ENCODE measurements around the gene NEK2. TPM values are rescaled to one million over a fixed set of nuclear protein-coding genes. Genes with fewer than 3 reads are reported as not detected.
"Not testable (repeated sequence)": the region's sequence is repeated elsewhere in the genome, so short reads cannot be mapped to it uniquely, and the experiment has no call there.

NEK2 gene
- total and polyA plus RNA-seq, 4 donors = 1.0 to 1.5 TPM; not detected in 2

- Histone ChIP-seq H3K27ac (ENCODE audit: low read depth in 1 of 2, low read length in 2 of 2) (no peak overlapping the region), H3K27me3 (ENCODE audit: control insufficient read depth in 1 of 2, insufficient read depth in 2 of 2, low read length in 1 of 2) (no peaks in the 10 kb centered on the region), H3K4me1 (ENCODE audit: control insufficient read depth in 1 of 2, insufficient read depth in 2 of 2, low read length in 2 of 2) (no peaks in the 10 kb centered on the region), H3K36me3 (ENCODE audit: control insufficient read depth in 1 of 2, insufficient read depth in 2 of 2, low read length in 1 of 2) (no peaks in the 10 kb centered on the region), H3K4me3 (ENCODE audit: low read length in 2 of 2) (no peak overlapping the region), H3K9me3 (ENCODE audit: control insufficient read depth, low read length) (no peaks in the 10 kb centered on the region)
- WGBS, 2 donors = 18% methylated on average over 28 to 29 of the region's 29 CpGs
- ATAC-seq (ENCODE audit: low FRiP score) (peak; percentile 88), DNase-seq (peak; percentile 81 to 90)
- intact Hi-C loops (cut with DNase I) = loop anchor here in 1 of 2 donors (10.0 kb wide), 1 partner anchor 136 kb away; the partner anchor contains the start of gene LPGAT1
Measured at GRCh38 chr1:211698161-211699026, 23.0 kb upstream of the NEK2 start.

DNA sequence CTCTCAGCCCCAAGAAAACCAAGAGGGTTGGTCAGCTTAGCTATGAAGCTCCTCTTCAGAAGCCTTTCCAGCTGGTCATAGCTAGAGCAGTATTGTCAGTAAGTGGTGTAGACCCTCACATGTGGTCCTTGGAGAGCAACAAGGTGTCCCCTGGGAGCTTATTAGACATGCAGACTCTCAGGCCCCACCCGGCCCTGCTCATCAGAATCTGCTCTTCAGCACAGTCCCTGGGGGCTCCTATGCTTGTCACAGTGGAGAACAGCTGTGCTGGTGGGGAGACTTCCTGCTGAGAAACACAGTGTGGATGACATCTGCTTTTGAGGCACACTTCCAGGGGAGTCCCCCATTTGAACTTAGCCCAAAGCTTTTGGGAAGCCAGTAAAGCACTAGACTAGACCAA is 21.9 kb upstream of the NEK2 start:
- intact Hi-C loops (cut with DNase I) = loop anchor here in 1 of 2 donors (10.0 kb wide), 1 partner anchor 137 kb away; the partner anchor contains the start of gene LPGAT1
- no peaks in the 10 kb centered on the region for H3K27me3 ChIP-seq (ENCODE audit: control insufficient read depth in 1 of 2, insufficient read depth in 2 of 2, low read length in 1 of 2)
- DNase-seq = no peak
- no peaks in the 10 kb centered on the region for H3K9me3 ChIP-seq (ENCODE audit: control insufficient read depth, low read length)
- no peak for ATAC-seq (ENCODE audit: low FRiP score)
- no peak overlapping the region for H3K27ac ChIP-seq (ENCODE audit: low read depth in 1 of 2, low read length in 2 of 2)
- no peaks in the 10 kb centered on the region for H3K4me1 ChIP-seq (ENCODE audit: control insufficient read depth in 1 of 2, insufficient read depth in 2 of 2, low read length in 2 of 2)
- 81 to 88% methylated on average over 1 of the region's 1 CpG for WGBS, 2 donors
- H3K4me3 ChIP-seq (ENCODE audit: low read length in 2 of 2) = no peak overlapping the region
- H3K36me3 ChIP-seq (ENCODE audit: control insufficient read depth in 1 of 2, insufficient read depth in 2 of 2, low read length in 1 of 2) = no peaks in the 10 kb centered on the region

- Histone ChIP-seq H3K4me1 (ENCODE audit: control insufficient read depth in 1 of 2, insufficient read depth in 2 of 2, low read length in 2 of 2) (no peaks in the 10 kb centered on the region), H3K27ac (ENCODE audit: low read depth in 1 of 2, low read length in 2 of 2) (no peak overlapping the region), H3K4me3 (ENCODE audit: low read length in 2 of 2) (no peak overlapping the region), H3K27me3 (ENCODE audit: control insufficient read depth in 1 of 2, insufficient read depth in 2 of 2, low read length in 1 of 2) (no peaks in the 10 kb centered on the region), H3K36me3 (ENCODE audit: control insufficient read depth in 1 of 2, insufficient read depth in 2 of 2, low read length in 1 of 2) (no peaks in the 10 kb centered on the region), H3K9me3 (ENCODE audit: control insufficient read depth, low read length) (no peaks in the 10 kb centered on the region)
- DNase-seq (no peak), ATAC-seq (ENCODE audit: low FRiP score) (no peak)
- WGBS, 2 donors = 67 to 76% methylated on average over 10 of the region's 10 CpGs
- intact Hi-C loops (cut with DNase I) = loop anchor here in 1 of 2 donors (10.0 kb wide), 1 partner anchor 140 kb away; the partner anchor contains the start of gene LPGAT1
Measured at GRCh38 chr1:211695135-211695816, 19.9 kb upstream of the NEK2 start.

GRCh38 chr1:211693911-211694310 is 18.5 kb upstream of the NEK2 start:
- WGBS, 2 donors = 84 to 91% methylated on average over 5 of the region's 5 CpGs
- not testable (repeated sequence) for ATAC-seq (ENCODE audit: low FRiP score)
- intact Hi-C loops (cut with DNase I) = loop anchor here in 1 of 2 donors (10.0 kb wide), 1 partner anchor 141 kb away; the partner anchor contains the start of gene LPGAT1

DNA sequence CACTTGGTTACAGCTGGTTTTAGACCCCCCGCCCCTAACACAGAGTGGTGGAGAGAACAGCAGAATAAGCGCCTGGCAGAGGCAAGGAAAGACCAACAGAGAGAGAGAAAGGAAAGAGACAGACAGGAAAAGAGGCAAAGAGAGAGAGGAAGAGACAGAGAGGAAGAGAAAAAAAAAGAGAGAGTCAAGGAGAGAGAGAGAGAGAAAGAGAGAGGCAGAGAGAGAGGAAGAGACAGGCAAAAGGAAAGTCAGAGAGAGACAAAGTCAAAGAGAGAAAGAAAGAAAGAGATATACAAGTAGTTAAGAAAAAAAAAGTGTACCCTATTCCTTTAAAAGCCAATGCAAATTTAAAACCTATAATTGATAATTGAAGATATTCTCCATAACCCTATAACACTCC is 13.0 kb upstream of the NEK2 start:
- Histone ChIP-seq H3K27ac (ENCODE audit: low read depth in 1 of 2, low read length in 2 of 2) (no peak overlapping the region), H3K27me3 (ENCODE audit: control insufficient read depth in 1 of 2, insufficient read depth in 2 of 2, low read length in 1 of 2) (no peaks in the 10 kb centered on the region), H3K4me1 (ENCODE audit: control insufficient read depth in 1 of 2, insufficient read depth in 2 of 2, low read length in 2 of 2) (no peaks in the 10 kb centered on the region), H3K36me3 (ENCODE audit: control insufficient read depth in 1 of 2, insufficient read depth in 2 of 2, low read length in 1 of 2) (no peaks in the 10 kb centered on the region), H3K4me3 (ENCODE audit: low read length in 2 of 2) (no peak overlapping the region), H3K9me3 (ENCODE audit: control insufficient read depth, low read length) (no peaks in the 10 kb centered on the region)
- 80 to 89% methylated on average over 2 of the region's 2 CpGs for WGBS, 2 donors
- no peak for ATAC-seq (ENCODE audit: low FRiP score)
- intact Hi-C loops (cut with DNase I) = loop anchor here (10.0 kb wide), 2 partner anchors 146 to 346 kb away; partner anchors contain the start of genes DTL (in 1 of the 2), INTS7 (in 1 of the 2) and LPGAT1 (in 1 of the 2)
- no peak for DNase-seq

More at GRCh38 chr1:211693911-211694310, 18.5 kb upstream of the NEK2 start:
- not testable (repeated sequence) for H3K27ac ChIP-seq (ENCODE audit: low read depth in 1 of 2, low read length in 2 of 2); H3K4me3 ChIP-seq (ENCODE audit: low read length in 2 of 2); H3K4me1 ChIP-seq (ENCODE audit: control insufficient read depth in 1 of 2, insufficient read depth in 2 of 2, low read length in 2 of 2); H3K9me3 ChIP-seq (ENCODE audit: control insufficient read depth, low read length); H3K27me3 ChIP-seq (ENCODE audit: control insufficient read depth in 1 of 2, insufficient read depth in 2 of 2, low read length in 1 of 2); H3K36me3 ChIP-seq (ENCODE audit: control insufficient read depth in 1 of 2, insufficient read depth in 2 of 2, low read length in 1 of 2); DNase-seq

DNA sequence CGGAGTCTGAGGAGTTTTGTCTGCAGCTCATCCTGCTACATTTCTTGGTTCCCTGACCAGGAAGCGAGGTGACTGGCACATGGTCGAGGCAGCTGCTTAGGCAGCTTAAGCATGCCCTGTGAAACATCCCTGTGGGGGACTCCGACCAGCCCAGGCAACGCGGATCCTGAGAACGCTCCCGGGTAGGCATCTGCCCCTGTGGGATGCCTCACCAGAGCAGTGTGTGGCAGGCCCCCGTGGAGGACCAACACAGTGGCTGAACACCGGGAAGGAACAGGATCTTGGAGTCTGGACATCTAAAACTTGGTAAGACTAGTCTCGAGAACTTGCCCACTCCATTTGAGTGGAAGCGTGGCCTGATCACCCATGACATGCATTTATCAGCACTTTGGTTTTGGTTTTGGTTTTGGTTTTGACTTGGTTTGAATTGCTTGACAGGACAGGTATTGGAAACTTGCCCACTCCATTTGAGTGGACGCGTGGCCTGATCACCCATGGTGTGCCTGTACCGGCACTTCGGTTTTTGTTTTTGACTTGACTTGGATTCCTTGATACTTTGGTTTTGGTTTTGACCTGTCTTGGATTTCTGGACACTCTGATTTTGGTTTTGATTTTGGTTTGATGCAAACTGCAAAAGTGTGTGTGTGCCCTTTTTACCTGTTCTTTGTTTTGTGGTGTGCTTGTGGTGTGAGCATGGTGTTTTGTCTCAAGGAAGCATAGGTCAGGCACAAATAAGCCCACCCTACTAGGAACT is 12.2 kb upstream of the NEK2 start:
- no peak overlapping the region for H3K4me3 ChIP-seq (ENCODE audit: low read length in 2 of 2)
- no peak overlapping the region for H3K27ac ChIP-seq (ENCODE audit: low read depth in 1 of 2, low read length in 2 of 2)
- 90 to 91% methylated on average over 16 of the region's 16 CpGs for WGBS, 2 donors
- no peaks in the 10 kb centered on the region for H3K9me3 ChIP-seq (ENCODE audit: control insufficient read depth, low read length)
- H3K4me1 ChIP-seq (ENCODE audit: control insufficient read depth in 1 of 2, insufficient read depth in 2 of 2, low read length in 2 of 2) = no peaks in the 10 kb centered on the region
- DNase-seq (no peak), ATAC-seq (ENCODE audit: low FRiP score) (no peak)
- no peaks in the 10 kb centered on the region for H3K36me3 ChIP-seq (ENCODE audit: control insufficient read depth in 1 of 2, insufficient read depth in 2 of 2, low read length in 1 of 2)
- intact Hi-C loops (cut with DNase I) = loop anchor here (10.0 kb wide), 2 partner anchors 147 to 347 kb away; partner anchors contain the start of genes DTL (in 1 of the 2), INTS7 (in 1 of the 2) and LPGAT1 (in 1 of the 2)
- no peaks in the 10 kb centered on the region for H3K27me3 ChIP-seq (ENCODE audit: control insufficient read depth in 1 of 2, insufficient read depth in 2 of 2, low read length in 1 of 2)

DNA sequence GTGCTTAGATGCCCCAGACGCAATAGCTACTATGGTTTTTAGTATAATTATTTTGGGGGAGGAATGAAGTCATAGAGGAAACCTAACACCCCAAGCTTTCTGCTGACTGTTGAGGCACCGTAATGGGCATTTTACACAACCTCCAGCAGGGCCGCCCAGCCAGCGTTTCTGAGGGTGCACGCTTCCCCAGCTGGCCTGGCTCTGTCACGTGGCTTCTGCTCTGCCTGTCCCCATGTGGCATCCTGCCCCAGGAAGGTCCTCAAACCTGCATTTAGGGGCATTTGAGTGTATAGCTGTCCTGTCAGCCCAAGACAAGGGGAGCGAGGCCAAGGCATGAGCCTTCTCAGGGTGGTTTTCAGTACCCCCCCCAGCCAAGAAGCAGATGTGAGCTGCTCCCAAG is 10.4 kb upstream of the NEK2 start:
- Histone ChIP-seq H3K4me1 (ENCODE audit: control insufficient read depth in 1 of 2, insufficient read depth in 2 of 2, low read length in 2 of 2) (no peaks in the 10 kb centered on the region), H3K9me3 (ENCODE audit: control insufficient read depth, low read length) (no peaks in the 10 kb centered on the region), H3K27ac (ENCODE audit: low read depth in 1 of 2, low read length in 2 of 2) (no peak overlapping the region), H3K36me3 (ENCODE audit: control insufficient read depth in 1 of 2, insufficient read depth in 2 of 2, low read length in 1 of 2) (no peaks in the 10 kb centered on the region), H3K4me3 (ENCODE audit: low read length in 2 of 2) (no peak overlapping the region), H3K27me3 (ENCODE audit: control insufficient read depth in 1 of 2, insufficient read depth in 2 of 2, low read length in 1 of 2) (no peaks in the 10 kb centered on the region)
- no peak for ATAC-seq (ENCODE audit: low FRiP score)
- 77 to 80% methylated on average over 7 of the region's 7 CpGs for WGBS, 2 donors
- intact Hi-C loops (cut with DNase I) = loop anchor here (10.0 kb wide), 2 partner anchors 149 to 349 kb away; partner anchors contain the start of genes DTL (in 1 of the 2), INTS7 (in 1 of the 2) and LPGAT1 (in 1 of the 2)
- no peak for DNase-seq

- Histone ChIP-seq H3K36me3 (ENCODE audit: control insufficient read depth in 1 of 2, insufficient read depth in 2 of 2, low read length in 1 of 2) (no peaks in the 10 kb centered on the region), H3K4me3 (ENCODE audit: low read length in 2 of 2) (no peak overlapping the region), H3K9me3 (ENCODE audit: control insufficient read depth, low read length) (no peaks in the 10 kb centered on the region), H3K27me3 (ENCODE audit: control insufficient read depth in 1 of 2, insufficient read depth in 2 of 2, low read length in 1 of 2) (no peaks in the 10 kb centered on the region), H3K27ac (ENCODE audit: low read depth in 1 of 2, low read length in 2 of 2) (no peak overlapping the region), H3K4me1 (ENCODE audit: control insufficient read depth in 1 of 2, insufficient read depth in 2 of 2, low read length in 2 of 2) (no peaks in the 10 kb centered on the region)
- intact Hi-C loops (cut with DNase I) = loop anchor here (10.0 kb wide), 2 partner anchors 150 to 350 kb away; partner anchors contain the start of genes DTL (in 1 of the 2), INTS7 (in 1 of the 2) and LPGAT1 (in 1 of the 2)
- no peak for ATAC-seq (ENCODE audit: low FRiP score)
- DNase-seq = no peak
- 84 to 88% methylated on average over 3 of the region's 3 CpGs for WGBS, 2 donors
Measured at GRCh38 chr1:211684791-211685190, 9.4 kb upstream of the NEK2 start.

Measured in aorta (tissue), 5 donors.